ENCODE results near the gene SKAP1.
"Not testable (repeated sequence)": the region's sequence is repeated elsewhere in the genome, so short reads cannot be mapped to it uniquely, and the experiment has no call there.

Gene SKAP1

GRCh38 chr17:48253975-48254374, 176.0 kb downstream of the SKAP1 start:
- H3K9me2 ChIP-seq (replicated peaks; ENCODE audit: low read depth, low read length): no peaks in the 10 kb centered on the region
- H3K9me3 ChIP-seq (ENCODE audit: insufficient read depth, low read depth, low read length): no peaks in the 10 kb centered on the region
- H3F3A ChIP-seq (ENCODE audit: low read depth): peaks cover 8% of the 10 kb centered on the region; the same call in 1 of the 2 replicates
- no peaks in the 10 kb centered on the region for H3K79me2 ChIP-seq (ENCODE audit: insufficient read depth, low read length)
- TF ChIP-seq CTCF (conservative IDR thresholded peaks at IDR 0.05; ENCODE audit: low read length) (no peak), EZH2phosphoT487 (IDR thresholded peaks at IDR 0.05; ENCODE audit: borderline replicate concordance) (no peak)
- H3K4me2 ChIP-seq (ENCODE audit: low read depth, low read length, poor library complexity, severe bottlenecking): no peak overlapping the region
- H4K20me1 ChIP-seq (ENCODE audit: insufficient read depth, low read length, poor library complexity, severe bottlenecking): no peaks in the 10 kb centered on the region
- no peaks in the 10 kb centered on the region for H3K27me3 ChIP-seq (ENCODE audit: insufficient read depth, low read length, poor library complexity, severe bottlenecking)
- H3K4me1 ChIP-seq (ENCODE audit: insufficient read depth, low read length, poor library complexity, severe bottlenecking): peaks cover 3% of the 10 kb centered on the region
- H3K9ac ChIP-seq (ENCODE audit: low read depth, low read length, poor library complexity, severe bottlenecking): no peak overlapping the region
- H3K4me3 ChIP-seq (ENCODE audit: low read length, poor library complexity, severe bottlenecking): no peak overlapping the region
- no peaks in the 10 kb centered on the region for H3K36me3 ChIP-seq (ENCODE audit: insufficient read depth, low read length)
- no peak overlapping the region for H2AFZ ChIP-seq (ENCODE audit: low read length)

- TF ChIP-seq CTCF (conservative IDR thresholded peaks at IDR 0.05; ENCODE audit: low read length): no peak
- no peak for TF ChIP-seq EZH2phosphoT487 (IDR thresholded peaks at IDR 0.05; ENCODE audit: borderline replicate concordance)
- H3K27me3 ChIP-seq (ENCODE audit: insufficient read depth, low read length, poor library complexity, severe bottlenecking): no peaks in the 10 kb centered on the region
- H3K4me2 ChIP-seq (ENCODE audit: low read depth, low read length, poor library complexity, severe bottlenecking): no peak overlapping the region
Observed at GRCh38 chr17:48251950-48252349, 178.1 kb downstream of the SKAP1 start.

GRCh38 chr17:48250949-48251348, 179.1 kb downstream of the SKAP1 start:
- Histone ChIP-seq H3K4me3 (ENCODE audit: low read length, poor library complexity, severe bottlenecking) (no peak overlapping the region), H3K79me2 (ENCODE audit: insufficient read depth, low read length) (no peaks in the 10 kb centered on the region), H3K36me3 (ENCODE audit: insufficient read depth, low read length) (no peaks in the 10 kb centered on the region), H3F3A (ENCODE audit: low read depth) (peaks cover 11% of the 10 kb centered on the region; the same call in 1 of the 2 replicates), H3K4me2 (ENCODE audit: low read depth, low read length, poor library complexity, severe bottlenecking) (peak overlapping the region; percentile 4), H3K27me3 (ENCODE audit: insufficient read depth, low read length, poor library complexity, severe bottlenecking) (no peaks in the 10 kb centered on the region), H3K9ac (ENCODE audit: low read depth, low read length, poor library complexity, severe bottlenecking) (no peak overlapping the region), H3K4me1 (ENCODE audit: insufficient read depth, low read length, poor library complexity, severe bottlenecking) (peaks cover 10% of the 10 kb centered on the region), H3K9me3 (ENCODE audit: insufficient read depth, low read depth, low read length) (no peaks in the 10 kb centered on the region), H2AFZ (ENCODE audit: low read length) (peak overlapping the region; percentile 10; the same call in 1 of the 2 replicates), H3K9me2 (replicated peaks; ENCODE audit: low read depth, low read length) (no peaks in the 10 kb centered on the region), H4K20me1 (ENCODE audit: insufficient read depth, low read length, poor library complexity, severe bottlenecking) (no peaks in the 10 kb centered on the region)
- TF ChIP-seq EZH2phosphoT487 (IDR thresholded peaks at IDR 0.05; ENCODE audit: borderline replicate concordance) (no peak), CTCF (conservative IDR thresholded peaks at IDR 0.05; ENCODE audit: low read length) (no peak)

More at GRCh38 chr17:48251950-48252349, 178.1 kb downstream of the SKAP1 start:
- peaks cover 3% of the 10 kb centered on the region for H3K4me1 ChIP-seq (ENCODE audit: insufficient read depth, low read length, poor library complexity, severe bottlenecking)
- H3K9me3 ChIP-seq (ENCODE audit: insufficient read depth, low read depth, low read length): no peaks in the 10 kb centered on the region
- H3K36me3 ChIP-seq (ENCODE audit: insufficient read depth, low read length): no peaks in the 10 kb centered on the region
- H4K20me1 ChIP-seq (ENCODE audit: insufficient read depth, low read length, poor library complexity, severe bottlenecking): no peaks in the 10 kb centered on the region
- H3K4me3 ChIP-seq (ENCODE audit: low read length, poor library complexity, severe bottlenecking): no peak overlapping the region
- no peak overlapping the region for H2AFZ ChIP-seq (ENCODE audit: low read length)
- H3K9ac ChIP-seq (ENCODE audit: low read depth, low read length, poor library complexity, severe bottlenecking): no peak overlapping the region
- no peaks in the 10 kb centered on the region for H3K9me2 ChIP-seq (replicated peaks; ENCODE audit: low read depth, low read length)
- no peaks in the 10 kb centered on the region for H3K79me2 ChIP-seq (ENCODE audit: insufficient read depth, low read length)
- peaks cover 6% of the 10 kb centered on the region; the same call in 1 of the 2 replicates for H3F3A ChIP-seq (ENCODE audit: low read depth)

- H2AFZ ChIP-seq (ENCODE audit: low read length); H4K20me1 ChIP-seq (ENCODE audit: insufficient read depth, low read length, poor library complexity, severe bottlenecking); H3K36me3 ChIP-seq (ENCODE audit: insufficient read depth, low read length); H3K4me3 ChIP-seq (ENCODE audit: low read length, poor library complexity, severe bottlenecking); H3K9me2 ChIP-seq (replicated peaks; ENCODE audit: low read depth, low read length); H3K9me3 ChIP-seq (ENCODE audit: insufficient read depth, low read depth, low read length); H3K79me2 ChIP-seq (ENCODE audit: insufficient read depth, low read length); H3K4me2 ChIP-seq (ENCODE audit: low read depth, low read length, poor library complexity, severe bottlenecking); H3K27me3 ChIP-seq (ENCODE audit: insufficient read depth, low read length, poor library complexity, severe bottlenecking); H3K9ac ChIP-seq (ENCODE audit: low read depth, low read length, poor library complexity, severe bottlenecking): not testable (repeated sequence)
- H3K4me1 ChIP-seq (ENCODE audit: insufficient read depth, low read length, poor library complexity, severe bottlenecking): peaks cover 13% of the 10 kb centered on the region
- H3F3A ChIP-seq (ENCODE audit: low read depth): peaks cover 12% of the 10 kb centered on the region; the same call in 1 of the 2 replicates
Observed at GRCh38 chr17:48250059-48250458, 180.0 kb downstream of the SKAP1 start.
